ENCODE results near the gene TRERF1. TPM values are rescaled to one million over a fixed set of nuclear protein-coding genes. Genes with fewer than 3 reads are reported as not detected.

Gene TRERF1
- total RNA-seq, 1 experiment from 2014 or later = 5.2 TPM

DNA sequence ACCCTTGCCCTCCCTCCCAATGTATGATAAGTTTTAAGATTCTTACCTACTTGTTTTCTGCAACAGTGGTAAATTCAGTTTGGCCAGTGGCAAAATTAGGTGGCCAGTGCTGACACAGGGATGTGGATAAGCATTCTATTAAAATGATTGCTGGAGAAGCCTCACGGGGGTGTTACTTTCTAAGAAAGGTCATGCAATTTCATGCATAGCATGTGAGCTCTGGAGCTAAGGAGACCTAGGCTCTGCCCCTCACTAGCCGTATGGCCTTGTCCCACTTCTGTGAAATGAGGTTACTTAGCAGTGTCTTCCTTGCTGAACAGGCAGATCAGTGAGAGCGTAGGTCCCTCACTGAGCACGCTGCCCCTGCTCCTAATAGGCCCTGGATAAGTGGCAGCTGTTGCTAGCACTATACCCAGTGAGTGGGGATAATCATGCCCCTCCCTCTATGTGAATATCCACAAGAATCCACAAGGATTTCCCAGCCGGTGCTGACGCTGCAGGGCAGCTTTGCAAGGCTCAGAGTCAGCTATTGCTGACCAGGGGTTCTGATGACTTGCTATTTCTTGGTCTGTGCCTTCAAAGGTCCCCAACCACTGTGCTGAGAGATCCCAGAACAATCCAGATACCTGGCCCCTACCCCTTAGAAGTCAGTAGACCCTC is 147.5 kb downstream of the TRERF1 start:
- no peak for DNase-seq (ENCODE audit: low read depth)

DNA sequence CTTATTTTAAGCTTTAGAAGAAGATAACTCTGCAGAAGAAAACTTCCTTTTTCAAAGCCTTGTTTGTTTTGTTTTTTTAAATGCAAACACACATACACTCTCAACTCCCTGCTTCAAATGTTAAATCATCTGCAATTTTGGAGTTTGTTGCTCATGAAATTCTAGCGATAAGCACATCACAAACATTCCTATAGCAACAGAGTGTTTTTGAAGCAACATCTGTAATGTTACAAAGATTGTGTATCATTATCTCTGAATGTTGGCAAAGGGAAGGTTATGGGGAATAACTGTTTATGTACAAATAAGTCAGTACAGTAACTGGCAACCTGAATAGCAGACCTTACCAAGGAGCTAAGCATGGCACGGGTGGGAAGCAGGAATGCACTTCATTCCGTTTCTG is 149.3 kb downstream of the TRERF1 start:
- DNase-seq (ENCODE audit: low read depth) = no peak

DNA sequence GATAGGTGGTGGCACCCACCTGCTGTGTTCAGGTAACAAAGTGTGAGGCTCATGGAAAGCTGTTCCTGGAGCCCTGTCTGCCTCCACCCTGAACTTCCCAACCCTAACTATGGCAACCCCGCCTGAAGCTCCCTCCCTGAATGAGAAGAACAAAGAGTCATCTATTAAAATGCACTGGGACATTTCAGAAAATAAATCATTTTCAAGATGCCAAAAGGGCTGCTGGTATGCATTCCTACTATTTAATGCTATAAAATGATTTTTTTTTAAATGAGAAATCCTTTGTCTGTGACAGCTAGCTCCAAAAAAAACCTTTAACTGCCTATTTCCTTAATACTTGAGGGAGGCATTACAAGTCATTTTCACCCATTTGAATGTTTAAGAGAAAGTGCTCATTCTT is 149.7 kb downstream of the TRERF1 start:
- no peak for DNase-seq (ENCODE audit: low read depth)

DNA sequence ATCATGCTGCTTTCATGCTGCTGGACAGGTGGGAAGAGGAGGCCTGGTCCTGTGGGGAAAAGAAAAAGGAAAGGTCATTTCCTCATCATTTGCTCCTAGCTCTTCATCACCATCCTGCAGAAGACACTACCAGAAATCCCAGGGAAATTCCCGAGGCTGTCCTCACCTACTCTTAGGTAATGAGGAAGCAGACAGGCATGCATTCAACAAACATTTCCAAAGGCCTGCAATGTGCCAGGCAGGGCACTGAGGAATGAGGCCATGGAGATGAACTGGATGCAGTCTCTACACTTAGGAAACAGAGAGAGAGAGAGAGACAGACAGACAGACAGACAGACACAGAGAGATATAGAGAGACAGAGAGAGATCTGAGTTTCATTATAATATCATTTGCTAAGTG is 151.0 kb downstream of the TRERF1 start:
- DNase-seq (ENCODE audit: low read depth) = no peak

DNA sequence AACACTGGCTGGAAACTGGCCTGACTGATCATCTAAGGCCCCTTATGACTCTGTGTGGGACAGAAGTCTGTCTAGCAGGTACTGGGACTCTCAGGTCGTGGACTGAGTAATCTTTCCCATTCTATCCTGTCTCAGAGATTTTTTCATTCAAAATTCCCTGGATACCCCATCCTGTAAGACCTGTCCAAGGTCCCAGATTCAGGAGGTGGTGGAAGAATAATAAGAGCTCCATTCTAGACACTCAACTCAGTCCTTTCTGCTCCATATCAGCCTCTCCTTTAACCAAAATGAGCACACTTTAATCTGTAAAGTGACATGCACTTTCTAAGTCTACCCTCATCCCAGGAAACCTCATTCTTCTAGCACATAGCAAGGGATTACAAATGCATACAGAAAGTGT is 151.5 kb downstream of the TRERF1 start:
- DNase-seq (ENCODE audit: low read depth) = no peak

DNA sequence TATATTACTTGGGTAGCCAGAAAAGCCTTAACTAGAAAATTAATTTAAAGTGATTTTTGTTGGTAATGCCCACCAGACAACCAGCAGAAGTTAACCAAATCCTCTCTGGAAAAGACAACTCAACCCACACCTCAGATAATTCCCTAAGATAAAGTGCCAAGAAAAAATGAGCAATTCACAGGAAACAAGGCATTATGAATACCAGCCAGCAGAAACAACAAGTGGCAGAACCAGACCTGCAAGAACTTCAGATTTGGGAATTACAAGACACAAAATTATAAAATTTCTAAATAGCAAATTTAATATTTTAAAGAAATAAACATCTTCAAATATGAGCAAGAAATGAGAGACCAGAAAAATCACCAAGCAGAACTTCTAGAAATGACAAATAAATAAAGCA is 154.1 kb downstream of the TRERF1 start:
- no peak for DNase-seq (ENCODE audit: low read depth)

DNA sequence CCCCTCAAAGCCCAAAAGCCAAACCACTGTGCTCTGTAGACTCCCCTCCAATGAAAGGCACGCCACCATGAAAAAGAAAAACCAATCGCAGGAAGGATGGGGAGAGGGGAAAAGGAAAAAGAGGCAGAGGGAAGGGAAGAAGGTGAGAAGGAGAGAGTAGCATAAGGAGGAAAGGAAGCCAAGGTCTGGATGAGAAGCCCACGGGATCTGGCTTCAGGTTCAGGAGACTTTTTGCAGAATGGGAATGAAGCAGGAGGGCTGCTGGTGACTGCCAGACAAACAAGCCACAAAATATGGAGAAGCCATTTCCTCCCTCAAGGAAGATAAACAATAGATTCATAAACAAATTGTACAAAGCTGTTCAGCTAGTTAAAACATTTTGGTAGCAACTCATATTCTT is 155.1 kb downstream of the TRERF1 start:
- no peak for DNase-seq (ENCODE audit: low read depth)

DNA sequence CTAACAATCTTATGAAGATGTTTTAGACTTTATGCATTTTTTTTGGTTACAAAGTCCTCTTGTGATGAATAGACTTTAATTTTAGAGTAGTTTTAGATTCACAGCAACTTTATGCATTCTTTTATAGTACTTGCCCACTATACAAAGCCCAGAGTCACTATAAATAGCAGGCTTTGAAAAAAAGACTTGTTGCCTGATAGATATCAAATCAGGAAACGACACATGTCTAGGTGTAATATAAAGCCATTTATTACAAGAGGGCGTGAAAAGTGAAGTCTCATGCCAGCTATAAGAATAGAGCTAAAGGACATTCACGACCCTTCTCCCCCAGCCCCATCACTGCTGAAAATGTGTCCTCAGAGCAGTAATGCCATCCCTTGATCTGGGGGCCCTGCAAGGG is 156.0 kb downstream of the TRERF1 start:
- no peak for DNase-seq (ENCODE audit: low read depth)

DNA sequence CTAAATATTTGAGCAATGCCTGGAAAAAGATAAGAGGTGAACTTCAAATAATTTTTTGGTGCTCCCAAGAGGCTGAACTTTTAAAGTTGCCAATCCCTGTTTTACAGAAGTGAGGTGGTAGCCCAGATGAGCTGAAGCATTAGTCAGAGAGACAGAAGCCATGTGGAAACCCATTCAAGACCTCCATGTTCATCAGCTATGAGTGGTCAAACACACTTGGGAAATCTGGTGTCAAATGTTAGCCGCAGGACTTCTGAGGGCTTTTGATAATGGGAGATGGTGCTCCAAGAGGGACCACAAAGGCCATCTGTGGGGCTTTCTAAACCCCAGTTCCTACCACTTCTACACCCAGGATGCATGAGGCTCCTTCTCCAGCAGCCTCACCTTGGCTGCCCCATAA is 156.5 kb downstream of the TRERF1 start:
- DNase-seq (ENCODE audit: low read depth) = peak; percentile 81

DNA sequence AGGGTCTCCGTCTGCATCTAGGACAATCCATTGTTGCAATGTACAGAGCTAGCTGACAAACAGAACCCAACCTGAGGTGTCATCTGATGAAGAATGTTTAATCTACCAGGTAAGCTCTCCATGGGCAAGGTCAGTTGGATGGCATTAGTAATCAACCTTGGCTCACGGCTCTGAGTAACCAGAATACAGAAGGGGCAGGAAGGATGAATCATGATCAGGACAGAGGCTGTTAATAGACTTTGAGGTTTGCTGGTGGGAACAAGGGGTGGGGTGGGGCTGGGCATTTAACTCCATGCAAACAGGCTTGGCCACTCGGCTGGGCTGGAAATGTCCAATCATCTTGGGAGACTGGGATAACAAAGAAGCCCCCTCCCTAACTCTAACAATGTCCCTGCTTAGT is 157.0 kb downstream of the TRERF1 start:
- peak; percentile 90 for DNase-seq (ENCODE audit: low read depth)

DNA sequence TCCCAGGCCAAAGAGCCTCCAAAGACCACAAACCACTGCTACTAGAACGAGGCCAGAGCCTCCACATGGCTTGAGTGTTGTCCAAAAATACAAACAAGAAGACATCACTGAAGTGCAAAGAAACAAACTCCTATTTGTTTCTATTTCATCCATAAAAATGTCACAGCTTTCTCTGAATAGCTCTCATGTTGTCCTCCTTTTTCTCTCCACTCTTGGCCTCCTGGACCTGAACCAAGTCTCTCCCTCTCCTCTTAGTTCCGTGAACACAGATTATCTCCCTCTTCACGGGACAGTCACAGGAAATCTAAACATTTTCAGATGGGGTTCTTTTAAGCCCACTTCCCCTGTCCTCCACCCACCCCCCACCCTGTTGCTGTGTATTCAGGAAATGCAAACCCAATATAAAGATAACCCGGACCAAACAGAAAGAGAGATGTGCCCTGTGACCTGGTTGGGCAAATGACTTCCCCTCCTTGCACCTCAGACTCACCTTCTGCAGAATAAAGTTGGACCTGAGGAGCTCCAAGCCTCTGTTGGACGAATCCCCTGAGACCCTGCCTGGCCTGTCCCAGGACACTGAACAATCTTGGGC is 158.2 kb downstream of the TRERF1 start:
- DNase-seq (ENCODE audit: low read depth) = no peak

DNA sequence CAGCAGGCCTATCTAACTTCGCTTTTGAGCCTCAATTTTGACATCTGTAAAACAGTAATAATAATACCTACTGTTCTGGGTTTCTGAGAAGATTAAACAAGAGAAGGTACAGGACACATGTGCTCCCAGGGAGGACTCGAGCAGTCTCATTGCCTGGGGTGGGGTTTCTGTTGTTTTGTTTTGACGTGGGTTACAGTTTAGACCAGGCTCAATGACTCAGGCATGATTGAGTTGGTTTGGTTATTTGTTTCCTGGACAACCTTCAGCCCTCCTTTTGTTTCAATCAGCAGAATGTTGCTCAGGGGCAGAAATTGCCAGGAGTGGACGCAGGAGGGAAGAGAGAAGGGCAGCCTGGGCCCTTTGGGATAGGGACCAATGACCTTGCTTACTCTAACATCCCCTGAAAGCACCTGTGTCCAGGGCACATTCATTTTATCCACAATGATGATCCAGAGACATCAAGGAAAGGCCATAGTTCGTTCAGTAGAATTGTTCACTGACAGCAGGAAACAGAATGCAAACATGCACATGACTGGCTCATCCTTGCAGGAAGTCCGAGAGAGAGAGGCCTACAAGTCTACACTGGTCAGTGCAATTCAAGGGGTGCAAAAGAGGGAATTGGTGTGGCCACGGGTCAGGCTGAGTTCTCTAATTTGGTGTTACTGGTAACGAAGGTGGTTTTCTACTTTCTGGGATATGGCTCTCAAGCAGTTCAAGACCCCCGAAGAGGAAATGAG is 159.6 kb downstream of the TRERF1 start:
- peak; percentile 94 for DNase-seq (ENCODE audit: low read depth)

DNA sequence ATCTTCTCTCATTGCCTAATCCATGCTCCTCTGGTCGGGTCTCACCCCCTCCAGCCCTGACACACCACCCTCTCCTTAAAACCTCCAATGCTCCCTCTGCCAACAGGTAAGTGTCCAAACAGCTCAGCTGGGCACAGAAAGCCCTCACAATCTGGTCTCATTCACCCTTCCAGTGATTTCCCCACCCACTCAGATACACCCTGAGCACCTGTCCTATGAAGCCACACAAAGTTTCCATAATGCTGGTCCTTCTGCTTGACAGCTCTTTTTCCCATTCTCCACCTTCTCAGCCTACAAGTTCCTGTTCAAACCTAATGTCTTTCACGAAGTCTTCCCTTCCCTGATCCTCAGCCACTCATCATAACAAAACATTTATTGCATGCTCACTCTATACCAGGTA is 164.0 kb downstream of the TRERF1 start:
- no peak for DNase-seq (ENCODE audit: low read depth)

DNA sequence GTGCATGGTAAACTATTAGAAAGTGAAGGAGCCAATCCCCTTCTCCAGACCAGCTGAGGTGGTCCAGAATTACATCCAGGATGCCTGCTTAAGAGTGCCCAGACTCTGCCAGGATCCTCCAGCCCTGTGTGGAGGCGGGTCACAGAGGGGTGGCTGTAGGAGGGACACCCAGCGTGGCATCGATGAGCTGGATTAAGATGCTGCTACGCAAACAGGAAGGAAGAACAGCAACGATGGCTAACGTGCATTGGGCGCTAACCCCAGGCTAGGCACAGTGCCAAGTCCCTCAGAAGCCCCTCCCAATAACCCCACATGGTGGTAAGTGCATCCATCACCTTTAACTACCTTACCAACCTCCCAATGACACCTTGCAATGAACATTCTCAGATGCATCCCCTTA is 170.2 kb downstream of the TRERF1 start:
- no peak for DNase-seq (ENCODE audit: low read depth)

DNA sequence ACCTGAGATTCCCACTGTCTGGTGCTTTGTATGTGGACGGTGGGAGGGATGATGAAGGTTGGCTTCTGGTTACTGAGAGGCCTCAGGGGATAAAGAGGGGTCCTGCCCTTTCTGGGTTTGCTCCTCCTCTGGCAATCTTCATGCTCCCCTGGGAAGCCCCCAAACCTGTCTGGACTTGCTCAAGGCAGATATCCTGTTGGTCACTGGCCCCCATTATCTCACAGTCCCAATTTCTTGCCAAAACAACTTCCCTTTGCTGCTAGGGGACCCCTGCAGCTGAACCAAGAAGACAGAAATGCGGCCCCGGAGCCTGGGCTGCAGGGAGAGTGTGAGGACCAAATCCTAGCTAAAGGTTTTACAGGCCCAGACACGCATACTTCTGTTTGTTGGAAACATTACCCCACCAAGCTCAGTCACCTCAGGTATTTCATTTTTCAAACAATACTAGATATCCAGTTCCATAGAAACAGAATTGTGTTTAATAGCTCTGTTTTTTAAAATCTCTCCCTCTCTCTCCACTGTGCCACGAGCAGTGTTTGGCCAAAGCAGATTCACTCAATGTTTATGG is 170.7 kb downstream of the TRERF1 start:
- no peak for DNase-seq (ENCODE audit: low read depth)

DNA sequence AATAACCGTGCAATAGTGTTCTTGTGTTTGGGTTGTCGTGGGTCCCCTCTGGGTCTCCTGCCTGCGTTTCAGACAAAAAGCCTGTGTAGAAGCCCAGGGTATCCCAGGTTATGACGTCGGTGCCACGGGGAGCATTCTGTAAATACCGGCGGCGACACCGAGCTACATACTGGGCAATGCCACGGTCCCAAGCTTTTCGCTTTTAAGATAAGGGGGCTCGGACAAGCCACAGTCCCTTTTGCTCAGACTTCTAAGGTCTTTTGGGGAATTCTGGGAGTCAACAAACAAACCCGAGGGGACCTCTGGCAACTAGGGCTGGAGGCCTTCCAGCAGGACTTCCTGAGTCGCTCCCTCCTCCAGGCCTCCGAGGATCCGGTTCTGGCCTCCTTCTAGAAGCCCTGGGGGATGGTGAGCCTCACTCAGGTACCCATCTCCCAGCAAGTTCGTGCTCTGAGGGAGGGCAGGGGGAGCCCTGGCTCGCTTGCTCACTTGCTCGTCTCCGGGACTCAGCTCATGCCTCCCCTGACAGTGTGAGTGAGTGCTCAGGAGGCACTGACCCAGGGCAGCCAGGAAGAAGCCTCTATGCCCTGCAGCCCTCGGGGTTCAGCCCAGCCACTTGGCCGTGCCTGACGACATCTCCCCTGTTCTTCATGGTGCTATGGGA is 171.6 kb downstream of the TRERF1 start:
- peak; percentile 83 for DNase-seq (ENCODE audit: low read depth)

DNA sequence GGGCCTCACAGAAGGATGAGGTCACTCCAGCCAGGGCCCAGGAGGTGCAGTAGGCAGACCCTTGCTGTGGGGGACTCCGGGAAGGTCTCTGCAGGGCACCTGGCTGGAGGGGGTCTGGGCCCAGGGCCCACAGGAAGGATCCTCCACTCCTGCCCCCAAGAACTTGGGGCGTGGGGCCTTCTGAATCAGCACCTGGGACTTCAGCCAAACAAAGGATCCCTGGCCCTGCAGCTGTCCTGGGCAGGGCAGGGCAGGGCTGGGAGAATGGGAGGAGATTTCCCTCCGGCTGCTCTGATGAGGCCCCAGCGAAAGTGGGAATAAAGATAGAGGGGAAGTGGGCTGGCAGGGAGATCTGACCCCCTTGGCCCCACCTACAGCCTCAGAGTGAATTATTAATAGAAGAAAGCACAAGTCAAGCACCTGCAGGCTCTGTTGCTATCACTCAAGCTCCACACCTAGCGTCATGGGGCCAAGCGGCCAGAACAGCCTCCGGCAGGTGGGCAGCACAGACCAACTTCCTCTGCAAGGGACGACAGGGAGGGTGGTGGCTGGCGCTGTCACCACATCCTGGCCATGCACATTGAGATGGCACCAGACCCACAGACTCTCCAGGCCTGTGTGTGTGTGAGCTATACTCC is 172.5 kb downstream of the TRERF1 start:
- peak; percentile 86 for DNase-seq (ENCODE audit: low read depth)

DNA sequence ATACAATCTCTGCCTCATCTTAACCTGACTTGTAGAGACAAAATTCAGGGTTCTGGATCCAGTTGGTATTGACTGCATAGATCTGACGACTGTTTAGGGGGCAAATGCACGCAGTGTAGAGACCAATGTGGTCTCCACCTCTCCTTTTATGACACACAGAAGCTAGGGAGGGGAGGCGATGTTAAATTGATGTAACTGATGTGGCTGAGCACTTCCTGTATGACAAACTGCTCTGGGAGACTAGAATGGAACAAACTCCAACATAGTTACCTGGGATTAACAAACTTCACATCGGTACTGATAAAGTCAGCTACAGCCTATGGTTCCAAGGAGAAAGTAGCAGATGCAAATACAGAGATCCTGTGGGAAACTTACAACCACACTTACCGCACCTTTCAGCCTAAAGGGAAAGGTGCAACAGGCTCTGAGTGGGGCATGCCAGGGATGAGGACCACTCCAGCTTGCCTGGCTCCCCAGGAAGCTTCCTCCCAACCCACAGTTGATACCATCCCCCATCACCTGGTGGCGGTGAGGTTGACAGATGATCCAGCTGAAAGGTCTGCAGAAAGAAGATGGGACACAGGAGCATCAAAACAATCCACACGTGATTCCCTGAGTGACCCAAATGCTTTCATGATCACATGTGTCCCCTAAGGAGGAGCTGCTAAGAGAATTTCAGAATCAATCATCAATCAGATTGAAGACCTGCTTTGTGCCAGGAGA is 173.4 kb downstream of the TRERF1 start:
- DNase-seq (ENCODE audit: low read depth) = no peak

DNA sequence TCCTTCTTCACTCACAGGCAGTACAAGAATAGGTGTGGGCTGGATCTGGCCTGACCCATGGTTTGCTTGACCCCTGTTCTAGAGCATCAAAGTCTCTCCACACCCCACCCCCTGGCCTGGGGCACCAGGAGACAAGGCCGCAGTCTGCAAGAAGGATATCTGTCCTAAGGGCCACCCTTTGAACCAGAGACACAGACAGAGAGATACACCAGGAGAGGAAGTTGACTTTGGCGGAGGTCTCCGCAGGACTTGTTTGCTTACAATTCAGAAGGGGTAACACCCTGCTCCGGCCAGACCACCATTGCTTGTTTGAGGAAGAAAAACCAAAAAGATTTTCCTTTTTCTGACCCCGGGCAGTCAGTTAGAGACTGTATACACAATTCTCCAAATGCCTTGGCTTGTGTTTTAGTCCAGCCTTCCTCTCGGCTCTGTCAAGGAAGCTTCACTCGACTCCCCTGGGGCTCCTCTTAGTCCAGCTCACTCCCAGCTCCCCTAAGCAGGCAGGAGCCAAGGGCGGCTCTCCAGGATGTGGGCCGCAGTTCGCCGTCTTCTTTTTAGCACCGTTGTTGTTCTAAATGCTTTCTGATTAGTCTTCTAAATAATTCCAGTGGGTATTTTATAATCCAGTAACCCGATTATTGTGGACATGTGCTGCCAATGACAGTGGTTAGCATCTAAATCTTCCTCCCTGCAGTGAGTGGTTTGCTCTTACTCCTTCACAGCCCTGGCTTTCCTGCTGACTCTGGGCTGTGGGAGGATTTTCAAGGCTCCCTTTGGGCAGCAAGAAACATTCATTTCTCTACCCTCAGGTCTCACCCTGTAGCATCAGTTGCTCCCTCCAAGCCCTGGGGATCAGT is 175.5 kb downstream of the TRERF1 start:
- no peak for DNase-seq (ENCODE audit: low read depth)

DNA sequence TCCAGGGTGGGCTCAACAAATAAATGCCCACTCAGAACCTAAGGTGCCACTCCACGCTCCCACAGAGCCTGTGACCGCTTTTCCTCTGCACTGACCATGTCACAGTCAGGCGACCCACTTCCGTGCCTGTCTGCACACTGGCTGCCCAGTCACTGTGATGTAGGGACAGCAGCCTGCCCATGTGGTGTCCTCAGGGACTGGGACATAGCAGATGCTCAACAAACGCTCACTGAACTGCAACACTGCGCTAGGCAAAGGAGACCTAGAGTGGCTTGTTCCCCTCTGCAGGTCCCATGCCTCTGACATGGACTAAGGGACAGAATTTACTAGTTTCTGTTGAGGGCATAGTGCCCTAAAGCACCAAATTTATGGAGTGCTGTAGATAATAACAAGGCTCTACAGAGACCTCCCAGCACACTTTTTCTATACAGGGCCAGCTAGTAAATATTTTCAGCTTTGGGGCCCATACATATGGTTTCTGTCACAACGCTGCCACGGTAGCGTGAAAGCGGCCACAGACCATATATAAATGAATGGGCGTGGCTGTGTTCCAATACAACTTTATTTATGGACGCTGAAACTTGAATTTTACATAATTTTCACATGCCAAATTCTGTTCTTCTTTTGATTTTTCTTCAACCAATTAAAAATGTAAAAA is 176.2 kb downstream of the TRERF1 start:
- DNase-seq (ENCODE audit: low read depth) = no peak

Data from RPMI7951 (cell line).